BE2C (cell line): Measurements from ENCODE around the gene PLCXD1.

Source experiments
- DNase-seq: peaks from one replicate; pipeline ENCODE4 v3.0.0-alpha.2; 2020
- H3K27me3 ChIP-seq: fragments of 250-450 bp; sonication (Bioruptor Pico); 2 replicates; pipeline ENCODE4 v1.5.1; 2020; ENCODE audit warnings: mild to moderate bottlenecking
- H3K36me3 ChIP-seq: fragments of 250-450 bp; sonication (Bioruptor Pico); 2 replicates; pipeline ENCODE4 v1.5.1; 2020; ENCODE audit warnings: mild to moderate bottlenecking
- H3K4me1 ChIP-seq: fragments of 250-450 bp; sonication (Bioruptor Pico); 2 replicates; pipeline ENCODE4 v1.5.1; 2020
- H3K4me3 ChIP-seq: 2 replicates; pipeline ENCODE4 v1.5.1; 2011; ENCODE audit warnings: low read depth, low read length
- H3K9me3 ChIP-seq: fragments of 250-450 bp; sonication (Bioruptor Pico); 2 replicates; pipeline ENCODE4 v1.5.1; 2020
- TF ChIP-seq, protein P1 (sequence below): IDR thresholded peaks from 2 replicates; pipeline ENCODE4 v1.5.1; 2012; ENCODE audit warnings: mild to moderate bottlenecking, low read depth, low read length

The PLCXD1 gene

DNA sequence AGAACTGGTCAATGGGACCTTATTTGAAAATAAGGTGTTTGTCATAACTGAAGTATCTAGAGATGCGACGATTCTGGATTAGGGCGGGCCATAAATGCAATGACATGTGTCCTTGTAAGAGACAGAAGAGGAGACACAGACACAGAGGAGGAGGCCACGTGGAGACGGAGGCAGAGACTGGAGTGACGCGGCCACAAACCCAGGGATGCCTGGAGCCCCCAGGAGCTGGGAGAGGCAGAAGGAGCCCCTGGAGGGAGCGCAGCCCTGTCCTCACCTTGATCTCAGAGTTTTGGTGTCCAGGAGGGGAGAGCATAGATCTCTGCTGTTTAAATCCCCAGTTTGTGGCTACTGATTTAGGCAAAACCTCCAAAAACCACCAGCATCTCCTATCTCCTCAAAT is 32.4 kb downstream of the PLCXD1 start:
- no peaks in the 10 kb centered on the region for H3K9me3 ChIP-seq
- DNase-seq, result no peak
- no peak overlapping the region for H3K4me3 ChIP-seq
- TF ChIP-seq, protein P1, sequence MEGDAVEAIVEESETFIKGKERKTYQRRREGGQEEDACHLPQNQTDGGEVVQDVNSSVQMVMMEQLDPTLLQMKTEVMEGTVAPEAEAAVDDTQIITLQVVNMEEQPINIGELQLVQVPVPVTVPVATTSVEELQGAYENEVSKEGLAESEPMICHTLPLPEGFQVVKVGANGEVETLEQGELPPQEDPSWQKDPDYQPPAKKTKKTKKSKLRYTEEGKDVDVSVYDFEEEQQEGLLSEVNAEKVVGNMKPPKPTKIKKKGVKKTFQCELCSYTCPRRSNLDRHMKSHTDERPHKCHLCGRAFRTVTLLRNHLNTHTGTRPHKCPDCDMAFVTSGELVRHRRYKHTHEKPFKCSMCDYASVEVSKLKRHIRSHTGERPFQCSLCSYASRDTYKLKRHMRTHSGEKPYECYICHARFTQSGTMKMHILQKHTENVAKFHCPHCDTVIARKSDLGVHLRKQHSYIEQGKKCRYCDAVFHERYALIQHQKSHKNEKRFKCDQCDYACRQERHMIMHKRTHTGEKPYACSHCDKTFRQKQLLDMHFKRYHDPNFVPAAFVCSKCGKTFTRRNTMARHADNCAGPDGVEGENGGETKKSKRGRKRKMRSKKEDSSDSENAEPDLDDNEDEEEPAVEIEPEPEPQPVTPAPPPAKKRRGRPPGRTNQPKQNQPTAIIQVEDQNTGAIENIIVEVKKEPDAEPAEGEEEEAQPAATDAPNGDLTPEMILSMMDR, result no peak
- H3K4me1 ChIP-seq, result no peaks in the 10 kb centered on the region
- H3K27me3 ChIP-seq, result no peaks in the 10 kb centered on the region
- H3K36me3 ChIP-seq, result peaks cover 16% of the 10 kb centered on the region

DNA sequence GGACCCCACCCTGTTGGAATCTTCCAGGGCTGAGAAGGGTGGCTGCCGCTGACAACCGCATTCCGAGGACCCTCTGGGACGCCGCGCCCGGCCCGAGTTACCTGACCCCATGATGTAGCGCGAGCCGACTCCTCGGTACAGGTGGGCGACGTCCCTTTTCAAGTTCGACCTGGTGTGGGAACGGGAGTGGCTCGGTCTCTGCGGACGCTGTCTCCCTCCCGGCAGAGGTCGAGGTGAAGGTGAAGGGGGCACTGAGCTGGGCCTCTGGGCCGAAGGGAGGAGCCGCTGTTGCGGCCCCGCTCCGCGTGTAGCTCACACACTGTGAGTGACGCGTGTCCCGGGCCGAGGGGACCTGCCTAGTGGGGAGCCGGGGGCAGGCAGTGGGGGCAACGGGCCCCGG is 32.9 kb downstream of the PLCXD1 start:
- H3K9me3 ChIP-seq, result no peaks in the 10 kb centered on the region
- H3K4me1 ChIP-seq, result no peaks in the 10 kb centered on the region
- peaks cover 16% of the 10 kb centered on the region for H3K36me3 ChIP-seq
- no peaks in the 10 kb centered on the region for H3K27me3 ChIP-seq
- H3K4me3 ChIP-seq, result no peak overlapping the region
- DNase-seq, result no peak
- TF ChIP-seq, protein P1, result no peak

DNA sequence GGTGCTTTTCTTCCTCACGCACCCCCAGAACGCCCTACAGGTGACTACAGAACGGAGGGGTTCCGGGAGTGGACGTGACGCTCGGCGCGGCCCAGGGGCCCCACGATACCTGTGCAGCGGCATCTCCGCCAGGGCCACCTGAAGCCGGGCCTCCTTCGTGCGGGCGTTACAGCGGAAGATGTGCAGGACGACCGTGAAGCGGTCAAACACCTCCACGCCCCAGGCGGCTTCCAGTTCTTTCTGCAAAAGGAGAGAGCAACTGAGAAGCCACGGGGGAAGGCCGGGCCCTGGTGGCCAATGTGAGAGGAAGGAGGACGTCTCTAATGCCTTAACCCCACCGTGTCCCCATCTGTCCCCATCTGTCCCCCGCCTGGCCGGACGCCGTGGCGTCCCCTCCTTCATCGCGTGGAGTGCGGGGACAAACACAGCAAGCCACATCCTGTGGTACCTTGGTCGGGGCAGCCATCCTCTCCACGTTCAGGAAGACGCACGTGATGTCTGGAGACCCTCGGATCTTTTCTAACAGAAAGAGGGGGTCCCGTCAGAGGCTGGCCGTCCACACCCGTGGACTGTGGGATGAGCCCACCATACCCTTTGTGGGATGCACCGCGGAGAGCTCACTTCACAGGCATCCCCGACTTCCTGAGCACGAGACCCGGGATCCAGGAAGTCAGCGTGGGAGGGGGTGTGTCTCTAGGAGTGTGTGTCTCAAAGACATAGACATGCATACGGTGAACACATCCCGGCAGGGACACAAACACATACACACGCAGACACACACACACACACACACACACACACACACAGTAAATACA is 33.8 kb downstream of the PLCXD1 start:
- TF ChIP-seq, protein P1, result no peak
- no peak overlapping the region for H3K4me3 ChIP-seq
- no peaks in the 10 kb centered on the region for H3K9me3 ChIP-seq
- H3K36me3 ChIP-seq, result peaks cover 16% of the 10 kb centered on the region
- H3K27me3 ChIP-seq, result no peaks in the 10 kb centered on the region
- no peak for DNase-seq
- no peaks in the 10 kb centered on the region for H3K4me1 ChIP-seq

GRCh38 chrX:316351-317325 is 35.5 kb downstream of the PLCXD1 start:
- Histone ChIP-seq H3K4me1 (no peaks in the 10 kb centered on the region), H3K4me3 (no peak overlapping the region), H3K27me3 (no peaks in the 10 kb centered on the region), H3K36me3 (peaks cover 12% of the 10 kb centered on the region), H3K9me3 (no peaks in the 10 kb centered on the region)
- TF ChIP-seq, protein P1, result no peak
- DNase-seq, result no peak

DNA sequence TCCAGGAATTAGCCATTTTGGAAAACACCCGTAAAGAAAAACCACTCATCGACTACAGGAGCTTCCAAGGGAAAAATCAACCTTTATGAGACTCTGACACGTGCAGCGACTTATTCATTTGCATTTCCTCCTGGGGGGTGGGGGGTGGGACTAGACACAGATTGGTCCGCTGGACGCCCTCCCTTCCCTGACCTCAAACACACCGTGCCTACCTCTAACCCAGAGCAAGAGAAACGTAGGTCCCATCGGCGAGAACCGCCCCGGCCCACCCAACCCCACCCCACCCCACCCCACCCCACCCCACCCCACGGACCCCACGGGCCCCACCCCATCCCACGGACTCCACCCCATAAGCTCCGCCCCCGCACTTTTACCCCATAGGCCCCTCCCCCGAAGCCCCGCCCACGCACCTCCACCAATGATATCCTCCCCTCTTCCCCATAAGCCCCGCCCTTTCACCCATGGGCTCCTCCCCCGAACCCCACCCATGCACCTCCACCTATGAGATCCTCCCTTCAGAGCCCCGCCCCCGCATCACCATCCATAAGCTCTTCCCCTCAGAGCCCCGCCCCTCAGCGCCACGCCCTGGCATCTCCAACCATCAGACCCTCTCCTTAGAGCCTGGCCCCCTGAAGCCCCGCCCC is 36.4 kb downstream of the PLCXD1 start:
- DNase-seq, result no peak
- no peak overlapping the region for H3K4me3 ChIP-seq
- no peaks in the 10 kb centered on the region for H3K4me1 ChIP-seq
- H3K36me3 ChIP-seq, result peaks cover 12% of the 10 kb centered on the region
- H3K9me3 ChIP-seq, result no peaks in the 10 kb centered on the region
- H3K27me3 ChIP-seq, result no peaks in the 10 kb centered on the region
- TF ChIP-seq, protein P1, result no peak
